Endodermal cell (in vitro differentiated cells): ENCODE measurements around the gene ESR1. TPM values are rescaled to one million over a fixed set of nuclear protein-coding genes. Genes with fewer than 3 reads are reported as not detected.

ENCODE experiments used
- DNase-seq: peaks from one replicate; pipeline ENCODE4 v3.0.0-alpha.2; 2017
- H3K27ac ChIP-seq: 2 replicates; pipeline ENCODE4 v1.5.1; 2013; ENCODE audit warnings: mild to moderate bottlenecking, low read depth, low read length, moderate library complexity
- H3K27me3 ChIP-seq: 2 replicates; pipeline ENCODE4 v1.6.1; 2013; ENCODE audit warnings: mild to moderate bottlenecking, low read length, moderate library complexity; ENCODE audit not compliant: insufficient read depth, control insufficient read depth, poor library complexity, severe bottlenecking
- H3K36me3 ChIP-seq: 2 replicates; pipeline ENCODE4 v1.7.0; 2013; ENCODE audit warnings: mild to moderate bottlenecking, low read length, moderate library complexity; ENCODE audit not compliant: control insufficient read depth, insufficient read depth
- H3K4me1 ChIP-seq: one replicate; pipeline ENCODE4 v1.7.0; 2013; ENCODE audit warnings: low read length; ENCODE audit not compliant: control insufficient read depth, insufficient read depth
- H3K4me3 ChIP-seq: 2 replicates; pipeline ENCODE4 v1.5.1; 2013; ENCODE audit warnings: mild to moderate bottlenecking, low read length, moderate library complexity
- H3K9ac ChIP-seq: 2 replicates; pipeline ENCODE4 v1.6.1; 2013; ENCODE audit warnings: mild to moderate bottlenecking, low read length, moderate library complexity; ENCODE audit not compliant: poor library complexity, severe bottlenecking; ENCODE audit errors: extremely low read depth
- H3K9me3 ChIP-seq: 2 replicates; pipeline ENCODE4 v1.6.1; 2013; ENCODE audit warnings: mild to moderate bottlenecking, low read length, moderate library complexity; ENCODE audit not compliant: control insufficient read depth
- H3K27ac Mint-ChIP-seq: 2 replicates; pipeline ENCODE4 v1.8.0; 2020; ENCODE audit warnings: mixed read lengths
- H3K27me3 Mint-ChIP-seq: 2 replicates; pipeline ENCODE4 v1.8.0; 2021; ENCODE audit warnings: mild to moderate bottlenecking, mixed read lengths; ENCODE audit not compliant: insufficient read depth
- H3K36me3 Mint-ChIP-seq: 2 replicates; pipeline ENCODE4 v1.8.0; 2020; ENCODE audit warnings: low read depth, mixed read lengths
- H3K4me1 Mint-ChIP-seq: 2 replicates; pipeline ENCODE4 v1.8.0; 2020; ENCODE audit warnings: mixed read lengths
- H3K4me3 Mint-ChIP-seq: 2 replicates; pipeline ENCODE4 v1.8.0; 2020; ENCODE audit warnings: mild to moderate bottlenecking, moderate library complexity, mixed read lengths
- H3K9me3 Mint-ChIP-seq: 2 replicates; pipeline ENCODE4 v1.8.0; 2020; ENCODE audit warnings: mild to moderate bottlenecking, mixed read lengths
- WGBS, 2 experiments: methylation state at CpG; one replicate each; pipeline versions ENCODE4 v1.1.5 to v1.1.7; 2013; ENCODE audit warnings: missing lambda C conversion rate in 2 of 2, mixed read lengths in 1 of 2; ENCODE audit not compliant: insufficient coverage in 1 of 2, insufficient read length in 1 of 2; 5-methylcytosine and 5-hydroxymethylcytosine counted together
- total RNA-seq, 2 donors: library from RNA; stranded (reverse); fragmentation: NEBNext Ultra II Directional in 1 of 2; extraction: Animal tissue kit (Norgen Biotek cat#: 25700) in 1 of 2; gene quantifications; 2 replicates in 1 of 2; 3 replicates in 1 of 2; pipeline ENCODE4 v1.2.1, GENCODE V29; 2021
- TF ChIP-seq, protein P1 (sequence below): fragments of 200-600 bp; sonication (generic); conservative IDR thresholded peaks from 2 replicates; pipeline ENCODE4 v1.5.0; 2021; ENCODE audit warnings: antibody characterized with exemption, mild to moderate bottlenecking

Gene ESR1
- total RNA-seq, 2 donors from 2014 or later, result not detected

DNA sequence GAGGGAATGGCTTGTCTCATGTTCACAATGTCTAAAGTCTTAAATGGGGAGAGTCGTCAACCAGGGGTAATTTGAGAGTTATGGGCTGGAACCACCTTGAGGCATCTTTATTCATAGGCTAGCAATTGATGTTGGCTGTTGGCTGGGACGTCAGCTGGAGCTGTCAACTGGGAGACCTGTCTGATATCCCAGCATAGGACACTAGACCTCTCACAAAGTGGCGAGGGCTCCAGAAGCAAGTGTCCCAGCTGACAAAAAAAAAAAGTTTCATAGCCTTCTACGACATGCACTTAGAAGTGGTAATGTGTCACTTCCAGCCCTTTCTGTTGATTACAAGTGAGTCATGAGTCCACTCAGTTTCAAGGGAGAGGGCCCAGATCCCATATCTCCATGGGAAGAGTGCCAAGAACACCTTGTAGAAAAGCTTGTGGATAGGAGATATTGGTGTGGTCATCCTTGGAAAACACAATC is 278.0 kb downstream of the ESR1 start:
- H3K27ac Mint-ChIP-seq, result no peak overlapping the region
- no peak for DNase-seq
- Histone ChIP-seq H3K36me3 (no peaks in the 10 kb centered on the region), H3K9me3 (no peaks in the 10 kb centered on the region), H3K4me3 (no peak overlapping the region), H3K27me3 (no peaks in the 10 kb centered on the region), H3K27ac (no peak overlapping the region), H3K9ac (no peak overlapping the region), H3K4me1 (no peaks in the 10 kb centered on the region)
- H3K36me3 Mint-ChIP-seq, result no peaks in the 10 kb centered on the region
- peaks cover 13% of the 10 kb centered on the region for H3K9me3 Mint-ChIP-seq
- no peak overlapping the region for H3K4me3 Mint-ChIP-seq
- no peaks in the 10 kb centered on the region for H3K4me1 Mint-ChIP-seq
- H3K27me3 Mint-ChIP-seq, result peaks cover 4% of the 10 kb centered on the region
- TF ChIP-seq, protein P1, sequence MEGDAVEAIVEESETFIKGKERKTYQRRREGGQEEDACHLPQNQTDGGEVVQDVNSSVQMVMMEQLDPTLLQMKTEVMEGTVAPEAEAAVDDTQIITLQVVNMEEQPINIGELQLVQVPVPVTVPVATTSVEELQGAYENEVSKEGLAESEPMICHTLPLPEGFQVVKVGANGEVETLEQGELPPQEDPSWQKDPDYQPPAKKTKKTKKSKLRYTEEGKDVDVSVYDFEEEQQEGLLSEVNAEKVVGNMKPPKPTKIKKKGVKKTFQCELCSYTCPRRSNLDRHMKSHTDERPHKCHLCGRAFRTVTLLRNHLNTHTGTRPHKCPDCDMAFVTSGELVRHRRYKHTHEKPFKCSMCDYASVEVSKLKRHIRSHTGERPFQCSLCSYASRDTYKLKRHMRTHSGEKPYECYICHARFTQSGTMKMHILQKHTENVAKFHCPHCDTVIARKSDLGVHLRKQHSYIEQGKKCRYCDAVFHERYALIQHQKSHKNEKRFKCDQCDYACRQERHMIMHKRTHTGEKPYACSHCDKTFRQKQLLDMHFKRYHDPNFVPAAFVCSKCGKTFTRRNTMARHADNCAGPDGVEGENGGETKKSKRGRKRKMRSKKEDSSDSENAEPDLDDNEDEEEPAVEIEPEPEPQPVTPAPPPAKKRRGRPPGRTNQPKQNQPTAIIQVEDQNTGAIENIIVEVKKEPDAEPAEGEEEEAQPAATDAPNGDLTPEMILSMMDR, result no peak
- WGBS, 2 experiments, result 92 to 93% methylated on average over 3 to 4 of the region's 4 CpGs

DNA sequence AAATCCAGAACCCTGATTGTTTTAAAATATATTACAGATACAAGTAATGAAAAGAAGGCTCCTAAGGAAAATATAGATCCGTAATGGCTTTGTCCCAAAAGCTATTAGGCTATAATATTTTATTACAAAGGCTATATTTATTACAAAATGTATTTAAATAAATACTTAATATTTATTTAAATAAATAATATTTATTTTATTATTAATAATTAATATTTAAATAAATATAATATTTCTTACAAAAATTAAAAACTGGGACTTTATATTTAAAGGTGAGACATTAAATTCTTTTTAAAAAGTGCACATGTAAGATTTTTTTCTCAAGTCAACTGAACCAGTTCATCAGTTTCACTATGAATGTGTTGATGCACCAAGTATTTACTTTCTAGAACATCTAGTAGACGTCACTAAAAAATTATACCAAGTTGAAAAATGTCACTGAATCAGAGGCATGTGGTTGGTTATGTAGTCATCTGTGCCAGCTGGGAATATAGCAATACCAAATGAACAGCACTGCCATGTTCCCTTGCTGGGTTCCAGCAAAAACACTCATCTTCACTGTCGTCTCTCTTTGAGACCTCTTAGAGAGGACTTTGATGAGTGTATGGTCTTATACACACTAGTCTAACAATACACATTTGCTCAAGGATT is 278.9 kb downstream of the ESR1 start:
- WGBS, 2 experiments, result 100% methylated on average over 1 of the region's 3 CpGs; no CpG with 5 or more reads in 1 of the 2 experiments
- no peak overlapping the region for H3K27ac ChIP-seq

DNA sequence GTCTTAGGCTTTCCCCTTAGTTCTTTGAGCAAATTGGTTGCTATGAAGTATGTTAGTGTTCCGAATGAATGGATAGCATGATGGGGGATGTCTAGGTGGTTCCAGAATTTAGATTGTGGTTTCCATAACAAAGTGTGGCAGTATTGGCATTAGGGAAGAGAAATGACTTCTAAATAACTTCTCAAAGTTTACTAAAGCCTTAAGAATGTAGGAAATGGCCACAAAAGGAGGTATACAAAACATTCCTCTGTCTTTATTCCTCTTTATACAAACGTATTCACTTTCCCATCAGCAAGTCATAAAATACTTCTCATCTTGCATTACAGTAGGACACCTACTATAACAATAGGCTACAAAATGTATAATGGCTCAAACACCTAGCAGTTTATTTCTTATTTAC is 279.6 kb downstream of the ESR1 start:
- 83 to 84% methylated on average over 1 to 2 of the region's 2 CpGs for WGBS, 2 experiments
- Mint-ChIP-seq H3K9me3 (peaks cover 13% of the 10 kb centered on the region), H3K27me3 (peaks cover 3% of the 10 kb centered on the region), H3K36me3 (no peaks in the 10 kb centered on the region), H3K4me3 (no peak overlapping the region), H3K27ac (no peak overlapping the region), H3K4me1 (peaks cover 7% of the 10 kb centered on the region)
- Histone ChIP-seq H3K27me3 (no peaks in the 10 kb centered on the region), H3K9me3 (no peaks in the 10 kb centered on the region), H3K9ac (no peak overlapping the region), H3K4me3 (no peak overlapping the region), H3K4me1 (no peaks in the 10 kb centered on the region), H3K27ac (no peak overlapping the region), H3K36me3 (no peaks in the 10 kb centered on the region)
- TF ChIP-seq, protein P1, result no peak
- DNase-seq, result no peak

More for the DNA sequence above, 278.9 kb downstream of the ESR1 start:
- no peak overlapping the region for H3K27ac Mint-ChIP-seq
- no peaks in the 10 kb centered on the region for H3K4me1 ChIP-seq
- no peak for DNase-seq
- no peak overlapping the region for H3K9ac ChIP-seq
- peaks cover 3% of the 10 kb centered on the region for H3K27me3 Mint-ChIP-seq
- no peak overlapping the region for H3K4me3 ChIP-seq
- TF ChIP-seq, protein P1, result no peak
- H3K9me3 Mint-ChIP-seq, result peaks cover 13% of the 10 kb centered on the region
- H3K36me3 Mint-ChIP-seq, result no peaks in the 10 kb centered on the region
- no peaks in the 10 kb centered on the region for H3K36me3 ChIP-seq
- H3K4me1 Mint-ChIP-seq, result no peaks in the 10 kb centered on the region
- no peak overlapping the region for H3K4me3 Mint-ChIP-seq
- no peaks in the 10 kb centered on the region for H3K27me3 ChIP-seq
- no peaks in the 10 kb centered on the region for H3K9me3 ChIP-seq
